SU-DHL-6 (cell line): ENCODE results near the gene ZMYND10.

ENCODE experiments used
- CTCF ChIP-seq: fragments of 200-600 bp; sonication (generic); IDR thresholded peaks from one replicate; pipeline ENCODE4 v1.5.1; 2017; ENCODE audit warnings: antibody characterized with exemption, mild to moderate bottlenecking, low read length, moderate library complexity; ENCODE audit not compliant: insufficient read depth, poor library complexity, severe bottlenecking
- EZH2phosphoT487 ChIP-seq: fragments of 200-600 bp; sonication (generic), shearing (Covaris generic); conservative IDR thresholded peaks from 2 replicates; pipeline ENCODE4 v1.6.1; 2018; ENCODE audit warnings: mild to moderate bottlenecking, antibody characterized with exemption, low read length, moderate library complexity, mixed read lengths

- no peak for TF ChIP-seq CTCF
- no peak for TF ChIP-seq EZH2phosphoT487
These were observed 5.4 kb downstream of the ZMYND10 start for GRCh38 chr3:50340147-50340447.
